ENCODE results near the gene CHN1.
A peak's percentile ranks its signal among the peaks of the same experiment; 100 is the strongest.

Gene CHN1

GRCh38 chr2:174827371-174828369 is 177.5 kb downstream of the CHN1 start:
- Mint-ChIP-seq H3K27me3 (no peaks in the 10 kb centered on the region), H3K9me3 (no peaks in the 10 kb centered on the region), H3K4me1 (peaks cover 32% of the 10 kb centered on the region), H3K27ac (no peak overlapping the region), H3K4me3 (no peak overlapping the region)
- DNase-seq: no peak
- ATAC-seq: no peak

- H3K4me1 Mint-ChIP-seq: peaks cover 16% of the 10 kb centered on the region
- H3K27ac Mint-ChIP-seq: no peak overlapping the region
- no peaks in the 10 kb centered on the region for H3K27me3 Mint-ChIP-seq
- no peak for ATAC-seq
- no peak overlapping the region for H3K4me3 Mint-ChIP-seq
- no peaks in the 10 kb centered on the region for H3K9me3 Mint-ChIP-seq
- no peak for DNase-seq
Observed at GRCh38 chr2:174826051-174826450, 179.1 kb downstream of the CHN1 start.

DNA sequence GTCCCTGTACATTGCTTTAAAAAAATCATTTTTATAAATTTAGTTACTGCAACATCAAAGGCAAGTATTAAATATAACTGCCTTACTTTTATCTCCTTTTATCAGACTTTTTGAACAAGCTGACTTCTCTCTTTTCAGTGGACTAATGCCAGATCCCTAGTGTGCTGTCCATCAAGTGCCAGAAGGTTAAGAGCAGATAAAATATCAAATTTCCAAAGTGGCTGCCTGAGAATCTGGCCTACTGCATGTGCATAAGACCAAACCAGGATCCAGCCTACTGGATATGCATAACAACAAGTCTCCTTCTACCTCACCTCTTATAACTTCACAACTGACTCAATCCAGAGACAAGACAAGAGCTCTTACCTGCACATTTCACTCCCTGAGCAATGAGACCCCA is 181.1 kb downstream of the CHN1 start:
- no peak for ATAC-seq
- Mint-ChIP-seq H3K4me1 (peaks cover 8% of the 10 kb centered on the region), H3K27me3 (no peaks in the 10 kb centered on the region), H3K27ac (peak overlapping the region in 1 of 2 donors; percentile 5), H3K9me3 (no peaks in the 10 kb centered on the region), H3K4me3 (no peak overlapping the region)
- no peak for DNase-seq

GRCh38 chr2:174821628-174822027 is 183.6 kb downstream of the CHN1 start:
- Mint-ChIP-seq H3K27me3 (no peaks in the 10 kb centered on the region), H3K27ac (no peak overlapping the region), H3K9me3 (no peaks in the 10 kb centered on the region), H3K4me3 (no peak overlapping the region), H3K4me1 (no peaks in the 10 kb centered on the region)
- DNase-seq: no peak
- no peak for ATAC-seq

DNA sequence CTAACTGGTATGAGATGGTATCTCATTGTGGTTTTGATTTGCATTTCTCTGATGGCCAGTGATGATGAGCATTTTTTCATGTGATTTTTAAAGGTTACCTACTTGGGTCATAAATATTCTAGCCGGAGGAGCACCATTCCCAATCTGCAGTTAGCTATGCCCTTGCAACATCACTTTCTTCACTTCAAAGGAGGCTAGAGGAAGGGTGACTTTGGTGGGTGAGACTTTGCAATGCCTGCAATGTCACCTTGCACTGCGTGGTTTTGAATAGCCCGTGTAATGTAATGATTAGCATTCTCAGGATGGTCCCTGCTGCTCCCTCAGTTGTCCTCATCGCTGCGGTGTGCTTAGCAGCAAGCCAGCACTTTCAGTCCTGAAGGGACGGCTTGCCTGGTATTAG is 184.8 kb downstream of the CHN1 start:
- no peaks in the 10 kb centered on the region for H3K4me1 Mint-ChIP-seq
- no peak overlapping the region for H3K4me3 Mint-ChIP-seq
- ATAC-seq (no peak), DNase-seq (no peak)
- no peaks in the 10 kb centered on the region for H3K27me3 Mint-ChIP-seq
- H3K27ac Mint-ChIP-seq: no peak overlapping the region
- no peaks in the 10 kb centered on the region for H3K9me3 Mint-ChIP-seq

DNA sequence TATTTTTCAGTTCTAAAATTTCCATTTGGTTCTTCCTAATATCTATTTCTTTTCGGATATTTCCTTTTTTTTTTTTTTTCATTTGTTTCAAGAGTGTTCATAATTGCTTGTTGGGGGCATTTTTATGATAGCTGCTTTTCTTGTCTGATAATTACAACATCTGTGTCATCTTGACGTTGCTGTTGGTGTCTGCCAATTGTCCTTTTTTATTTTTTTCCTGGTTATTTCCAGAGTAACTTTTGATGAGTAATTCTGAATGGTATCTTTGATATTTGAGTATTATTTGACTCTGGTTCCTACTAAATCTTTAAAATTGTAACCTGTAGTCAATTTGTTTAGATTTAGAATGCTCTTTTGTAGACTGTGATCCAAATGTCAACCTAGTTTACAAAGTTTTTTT is 189.7 kb downstream of the CHN1 start:
- Mint-ChIP-seq H3K27me3 (no peaks in the 10 kb centered on the region), H3K4me1 (peaks cover 5% of the 10 kb centered on the region), H3K27ac (no peak overlapping the region), H3K4me3 (no peak overlapping the region), H3K9me3 (no peaks in the 10 kb centered on the region)
- ATAC-seq: no peak
- DNase-seq: no peak

GRCh38 chr2:174812037-174812436 is 193.1 kb downstream of the CHN1 start:
- Mint-ChIP-seq H3K4me1 (peaks cover 12% of the 10 kb centered on the region), H3K9me3 (no peaks in the 10 kb centered on the region), H3K4me3 (no peak overlapping the region), H3K27me3 (no peaks in the 10 kb centered on the region), H3K27ac (no peak overlapping the region)
- ATAC-seq (no peak), DNase-seq (no peak)

DNA sequence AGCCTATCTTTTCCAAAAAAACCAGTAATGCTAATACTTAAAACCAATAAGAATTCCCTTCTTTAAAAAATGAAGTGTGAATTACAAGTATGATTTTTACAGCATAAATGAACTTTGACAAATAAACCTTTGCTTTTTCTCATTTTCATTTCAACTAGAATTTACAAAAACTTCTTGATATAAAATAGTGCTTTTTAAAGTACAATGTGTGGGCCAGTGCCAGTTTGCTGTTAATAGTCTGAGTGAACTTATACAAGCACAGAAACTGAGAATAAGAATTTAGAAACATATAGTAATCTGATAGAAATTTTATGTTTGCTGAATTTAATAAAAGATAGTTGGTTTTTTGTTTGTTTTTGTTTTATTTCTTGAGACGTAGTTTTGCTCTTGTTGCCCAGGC is 197.2 kb downstream of the CHN1 start:
- DNase-seq (no peak), ATAC-seq (no peak)
- Mint-ChIP-seq H3K4me3 (no peak overlapping the region), H3K4me1 (peaks cover 12% of the 10 kb centered on the region), H3K9me3 (no peaks in the 10 kb centered on the region), H3K27ac (no peak overlapping the region), H3K27me3 (no peaks in the 10 kb centered on the region)

GRCh38 chr2:174805803-174806202 is 199.4 kb downstream of the CHN1 start:
- no peak for ATAC-seq
- no peak for DNase-seq
- Mint-ChIP-seq H3K4me3 (no peak overlapping the region), H3K4me1 (peaks cover 10% of the 10 kb centered on the region), H3K9me3 (no peaks in the 10 kb centered on the region), H3K27me3 (no peaks in the 10 kb centered on the region), H3K27ac (peak overlapping the region in 1 of 2 donors; percentile 69)

- ATAC-seq: no peak
- H3K4me1 Mint-ChIP-seq: no peaks in the 10 kb centered on the region
- H3K9me3 Mint-ChIP-seq: no peaks in the 10 kb centered on the region
- no peak overlapping the region for H3K27ac Mint-ChIP-seq
- no peak overlapping the region for H3K4me3 Mint-ChIP-seq
- DNase-seq: no peak
- no peaks in the 10 kb centered on the region for H3K27me3 Mint-ChIP-seq
Observed at GRCh38 chr2:174802459-174802858, 202.7 kb downstream of the CHN1 start.

DNA sequence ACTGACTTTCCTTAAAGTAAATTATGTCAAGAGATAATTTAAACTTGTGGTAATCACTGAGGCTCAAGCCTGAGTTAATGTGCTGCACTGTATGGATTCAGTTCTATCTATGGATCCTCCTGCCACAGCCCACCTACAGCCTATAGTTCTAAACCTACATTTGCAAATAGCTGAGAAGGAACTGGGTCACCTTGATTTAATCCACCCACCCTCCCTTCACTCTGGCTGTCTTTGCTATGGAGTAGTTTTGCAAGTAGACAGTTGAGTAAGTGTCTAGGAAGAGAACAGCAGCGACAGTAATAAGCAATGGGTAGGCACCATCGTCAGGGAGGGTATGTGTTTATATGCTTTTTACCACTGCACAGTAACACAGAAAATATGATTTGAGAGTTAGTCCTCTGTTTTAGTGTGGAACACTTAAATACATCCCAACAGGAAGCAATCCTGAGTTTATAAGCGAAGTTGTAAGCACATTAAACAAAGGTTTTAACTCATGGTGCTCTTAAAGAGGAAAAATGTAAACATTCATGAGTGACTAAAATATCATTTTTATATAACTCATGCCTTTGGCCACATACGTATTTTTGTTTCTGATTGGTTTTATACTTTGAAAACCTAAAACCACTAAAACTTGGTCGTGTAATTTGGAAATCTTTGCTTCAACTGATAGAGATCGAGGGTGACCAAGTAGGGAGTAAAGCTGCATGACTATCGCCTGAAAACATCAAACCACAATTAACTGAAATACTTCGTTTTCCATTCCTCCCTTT is 204.6 kb downstream of the CHN1 start:
- ATAC-seq (no peak), DNase-seq (no peak)
- Mint-ChIP-seq H3K9me3 (no peaks in the 10 kb centered on the region), H3K4me1 (peaks cover 11% of the 10 kb centered on the region), H3K27ac (no peak overlapping the region), H3K27me3 (no peaks in the 10 kb centered on the region), H3K4me3 (no peak overlapping the region)

DNA sequence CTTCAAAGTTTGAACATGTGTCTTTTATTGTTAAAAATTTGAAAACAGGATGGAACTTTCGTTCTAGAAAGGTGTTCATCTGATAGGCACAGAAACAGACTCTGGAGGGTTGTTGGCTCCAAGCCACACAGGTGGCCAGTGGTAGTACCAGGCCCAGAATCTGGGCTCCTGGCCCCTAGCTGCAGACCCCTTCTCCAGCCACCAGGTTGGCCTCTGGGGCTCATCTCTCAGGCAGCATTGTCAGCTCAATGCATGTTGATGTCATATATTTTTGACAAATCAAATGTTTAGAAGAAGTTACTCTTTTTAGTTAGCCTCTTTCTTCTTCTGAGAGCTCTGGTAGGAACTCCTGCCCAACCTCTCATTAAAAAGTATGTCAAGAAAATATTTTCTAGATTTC is 206.4 kb downstream of the CHN1 start:
- Mint-ChIP-seq H3K27ac (no peak overlapping the region), H3K27me3 (no peaks in the 10 kb centered on the region), H3K9me3 (no peaks in the 10 kb centered on the region), H3K4me1 (peaks cover 23% of the 10 kb centered on the region), H3K4me3 (no peak overlapping the region)
- DNase-seq: no peak
- ATAC-seq: no peak

DNA sequence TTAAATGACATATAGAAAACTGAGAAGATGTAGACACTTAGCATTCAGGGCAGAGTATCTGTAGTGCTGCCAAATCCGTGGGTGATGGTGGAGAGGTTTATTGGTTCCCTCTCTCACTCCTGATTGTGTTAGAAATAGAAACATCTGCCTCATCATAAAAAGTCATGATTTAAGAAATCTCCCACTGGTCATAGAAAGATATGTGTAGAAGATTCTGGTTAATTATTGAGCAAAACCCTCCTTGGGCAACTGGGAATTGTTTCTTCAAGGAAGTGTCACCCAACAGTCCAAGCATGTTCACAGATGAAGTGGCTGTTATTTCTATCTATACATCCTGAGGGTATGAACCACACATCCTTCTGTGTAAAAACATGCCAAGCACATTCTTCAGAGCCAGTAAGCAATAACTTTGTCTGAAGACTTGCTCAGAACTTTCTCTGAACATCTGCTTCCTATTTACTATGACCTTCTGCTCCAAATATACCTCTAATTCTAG is 207.4 kb downstream of the CHN1 start:
- no peak for DNase-seq

DNA sequence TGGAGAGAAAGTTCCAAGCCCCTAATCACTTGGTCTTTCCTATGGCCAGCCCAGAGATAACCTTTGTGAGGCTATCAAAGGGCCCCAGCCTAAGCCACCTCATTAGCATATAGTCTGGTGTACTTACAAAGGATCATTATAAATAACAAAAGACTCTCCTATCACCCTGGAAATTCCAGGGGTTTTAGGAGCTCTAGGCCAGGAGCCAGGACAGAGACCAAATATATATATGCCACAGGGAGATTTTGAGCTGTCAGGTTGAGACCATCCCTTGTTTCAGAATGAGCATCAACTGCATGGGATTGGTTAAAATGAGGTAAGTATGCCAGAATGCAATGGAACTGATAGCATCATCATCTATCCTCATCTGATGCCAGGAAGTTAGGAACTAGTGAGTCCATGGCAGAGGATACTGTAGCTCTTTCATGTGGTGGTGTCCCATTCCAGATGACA is 208.8 kb downstream of the CHN1 start:
- Mint-ChIP-seq H3K9me3 (no peaks in the 10 kb centered on the region), H3K27ac (peak overlapping the region; percentile 19 to 83), H3K4me1 (peaks cover 29% of the 10 kb centered on the region), H3K27me3 (no peaks in the 10 kb centered on the region), H3K4me3 (no peak overlapping the region)
- ATAC-seq (peak; percentile 47), DNase-seq (no peak)

More for the DNA sequence above, 207.4 kb downstream of the CHN1 start:
- Mint-ChIP-seq H3K27ac (no peak overlapping the region), H3K4me1 (peaks cover 23% of the 10 kb centered on the region), H3K4me3 (no peak overlapping the region), H3K9me3 (no peaks in the 10 kb centered on the region), H3K27me3 (no peaks in the 10 kb centered on the region)
- ATAC-seq: no peak

- Mint-ChIP-seq H3K27me3 (no peaks in the 10 kb centered on the region), H3K27ac (peak overlapping the region in 1 of 2 donors; percentile 89), H3K9me3 (no peaks in the 10 kb centered on the region), H3K4me3 (peak overlapping the region in 1 of 2 donors; percentile 28), H3K4me1 (peaks cover 29% of the 10 kb centered on the region)
- DNase-seq: peak in 1 of 2 donors; percentile 36
- peak; percentile 81 for ATAC-seq
Observed at GRCh38 chr2:174794851-174795374, 210.3 kb downstream of the CHN1 start.

All from stimulated activated naive CD8-positive, alpha-beta T cell treated with anti-CD3 and anti-CD28 coated beads, Interleukin-15, amount 100 ng/mL, for 72 hours (primary cell).